CD14-positive monocyte (primary cell): ENCODE measurements around the gene ECM1. TPM values are rescaled to one million over a fixed set of nuclear protein-coding genes. Genes with fewer than 3 reads are reported as not detected.

ENCODE experiments used
- DNase-seq, 3 donors: peaks; one replicate each; pipeline ENCODE4 v3.0.0-alpha.2; 2011 to 2022
- H2AFZ ChIP-seq: 2 replicates; pipeline ENCODE4 v1.6.0; 2012; ENCODE audit warnings: mild to moderate bottlenecking, low read depth, low read length, inconsistent platforms; ENCODE audit not compliant: insufficient read depth, poor library complexity, severe bottlenecking
- H3K27ac ChIP-seq, 2 donors: 1 replicate in 1 of 2; 2 replicates in 1 of 2; pipeline ENCODE4 v1.5.1; 2012 to 2013; ENCODE audit warnings: low read length in 2 of 2, control low read depth in 1 of 2, inconsistent platforms in 1 of 2, low read depth in 1 of 2, mild to moderate bottlenecking in 1 of 2
- H3K27me3 ChIP-seq, 2 donors: one replicate each; pipeline versions ENCODE4 v1.6.0 to v1.6.1; 2011 to 2013; ENCODE audit warnings: low read length in 2 of 2; ENCODE audit not compliant: control insufficient read depth in 2 of 2, insufficient read depth in 2 of 2
- H3K36me3 ChIP-seq, 2 donors: replicated peaks in 1 of 2; 1 replicate in 1 of 2; 2 replicates in 1 of 2; pipeline versions ENCODE4 v1.5.1 to v1.6.1; 2012 to 2013; ENCODE audit warnings: low read length in 2 of 2, control low read depth in 1 of 2, inconsistent platforms in 1 of 2, mild to moderate bottlenecking in 1 of 2; ENCODE audit not compliant: insufficient read depth in 2 of 2, control insufficient read depth in 1 of 2
- H3K4me1 ChIP-seq, 2 donors: 1 replicate in 1 of 2; 2 replicates in 1 of 2; pipeline versions ENCODE4 v1.5.1 to v1.6.1; 2012 to 2013; ENCODE audit warnings: low read length in 2 of 2, control low read depth in 1 of 2, inconsistent platforms in 1 of 2, mild to moderate bottlenecking in 1 of 2, moderate library complexity in 1 of 2; ENCODE audit not compliant: insufficient read depth in 2 of 2, control insufficient read depth in 1 of 2
- H3K4me2 ChIP-seq: replicated peaks from 2 replicates; pipeline ENCODE3; 2012; ENCODE audit warnings: low read length, moderate library complexity, mild to moderate bottlenecking; ENCODE audit not compliant: poor library complexity, severe bottlenecking; ENCODE audit errors: extremely low read depth
- H3K4me3 ChIP-seq, 3 experiments: fragments of 200-600 bp in 1 of 3; sonication (generic) in 1 of 3; replicated peaks in 1 of 3; 1 replicate in 2 of 3; 2 replicates in 1 of 3; pipeline ENCODE4 v1.5.1; 2011 to 2013; ENCODE audit warnings: low read length in 3 of 3, mild to moderate bottlenecking in 3 of 3, control low read depth in 2 of 3, low read depth in 2 of 3, inconsistent platforms in 1 of 3, moderate library complexity in 1 of 3
- H3K79me2 ChIP-seq: 2 replicates; pipeline ENCODE4 v1.6.0; 2012; ENCODE audit warnings: mild to moderate bottlenecking, control low read depth, inconsistent platforms, low read length, moderate library complexity; ENCODE audit not compliant: insufficient read depth
- H3K9ac ChIP-seq: 2 replicates; pipeline ENCODE4 v1.6.0; 2017; ENCODE audit warnings: low read length, mild to moderate bottlenecking; ENCODE audit not compliant: insufficient read depth, poor library complexity, severe bottlenecking
- H3K9me3 ChIP-seq, 2 donors: replicated peaks in 1 of 2; 1 replicate in 1 of 2; 2 replicates in 1 of 2; pipeline versions ENCODE4 v1.5.1 to v1.6.1; 2012 to 2013; ENCODE audit warnings: low read length in 2 of 2, control low read depth in 1 of 2; ENCODE audit not compliant: control insufficient read depth in 1 of 2, insufficient read depth in 1 of 2
- H4K20me1 ChIP-seq: 2 replicates; pipeline ENCODE4 v1.6.0; 2012; ENCODE audit warnings: mild to moderate bottlenecking, low read length, control low read depth, moderate library complexity; ENCODE audit not compliant: insufficient read depth
- H3K27ac Mint-ChIP-seq, 7 donors: one replicate each; pipeline ENCODE4 v1.8.0; 2020; ENCODE audit warnings: mild to moderate bottlenecking in 7 of 7, mixed read lengths in 7 of 7, moderate library complexity in 6 of 7, inconsistent platforms in 2 of 7
- H3K27me3 Mint-ChIP-seq, 3 donors: one replicate each; pipeline ENCODE4 v1.8.0; 2021 to 2022; ENCODE audit warnings: low read depth in 3 of 3, mild to moderate bottlenecking in 3 of 3, mixed read lengths in 3 of 3, moderate library complexity in 3 of 3, inconsistent platforms in 1 of 3
- H3K36me3 Mint-ChIP-seq, 2 donors: one replicate each; pipeline ENCODE4 v1.8.0; 2020; ENCODE audit warnings: mixed read lengths in 2 of 2, inconsistent platforms in 1 of 2, mild to moderate bottlenecking in 1 of 2
- H3K4me1 Mint-ChIP-seq: one replicate; pipeline ENCODE4 v1.8.0; 2020; ENCODE audit warnings: mild to moderate bottlenecking, mixed read lengths
- H3K4me3 Mint-ChIP-seq, 2 donors: one replicate each; pipeline ENCODE4 v1.8.0; 2020; ENCODE audit warnings: mild to moderate bottlenecking in 2 of 2, mixed read lengths in 2 of 2, moderate library complexity in 1 of 2
- H3K9me3 Mint-ChIP-seq, 7 donors: one replicate each; pipeline ENCODE4 v1.8.0; 2020 to 2022; ENCODE audit warnings: mixed read lengths in 7 of 7, mild to moderate bottlenecking in 6 of 7, moderate library complexity in 6 of 7, inconsistent platforms in 2 of 7
- WGBS: methylation state at CpG from one replicate; pipeline ENCODE4 v1.1.5; 2013; ENCODE audit warnings: missing lambda C conversion rate; ENCODE audit not compliant: insufficient coverage; 5-methylcytosine and 5-hydroxymethylcytosine counted together
- intact Hi-C, 2 donors: fragments of 100-400 bp; cut with micrococcal nuclease; formaldehyde crosslinking; loops; one replicate each; pipeline versions ENCODE4 v1.15.0 to v1.15.1; 2023
- polyA plus RNA-seq, 3 donors: library from polyadenylated mRNA; depleted of rRNA in 1 of 3; unstranded in 2 of 3; stranded (reverse) in 1 of 3; fragments of 300-500 nt in 2 of 3; fragments of >200 nt in 1 of 3; fragmentation: Illumina TruSeq in 2 of 3; gene quantifications; 1 replicate in 2 of 3; 2 replicates in 1 of 3; pipeline ENCODE4 v1.2.3, GENCODE V29; 2012 to 2021
- TF ChIP-seq, protein P1 (sequence below): fragments of 200-600 bp; IDR thresholded peaks from one replicate; pipeline ENCODE4 v1.8.0; 2022; ENCODE audit warnings: antibody characterized with exemption, mild to moderate bottlenecking

ECM1 gene
- polyA plus RNA-seq, 3 donors = 1.0 TPM; not detected in 2

DNA sequence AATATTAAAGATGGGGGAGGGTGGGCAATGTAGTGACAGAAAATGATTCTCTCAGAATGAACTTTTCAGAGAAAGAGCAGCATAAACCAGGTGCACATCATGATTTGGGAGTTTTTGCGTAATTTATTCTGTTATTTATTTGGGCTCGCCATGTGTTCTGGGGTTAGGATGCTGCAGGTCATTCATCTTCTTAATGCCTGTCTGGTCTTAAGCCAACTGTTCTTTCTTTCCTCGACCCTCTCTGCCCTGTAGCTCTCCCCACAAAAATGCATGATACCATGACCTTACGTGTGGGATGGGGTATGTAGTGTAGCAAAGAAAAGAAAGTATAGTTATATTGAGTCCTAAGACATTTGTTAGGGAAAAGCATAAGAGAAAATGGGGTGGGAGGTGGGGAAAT, 33.0 kb upstream of the ECM1 start:
- H3K36me3 Mint-ChIP-seq = peaks cover 33 to 38% of the 10 kb centered on the region in 2 donors
- no CpG with 5 or more reads among the region's 4 CpGs for WGBS

GRCh38 chr1:150476754-150477153, 31.2 kb upstream of the ECM1 start:
- DNase-seq = no peak
- Histone ChIP-seq H4K20me1 (no peaks in the 10 kb centered on the region), H3K27ac (no peak overlapping the region), H3K4me2 (no peak overlapping the region), H3K4me3 (no peak overlapping the region), H3K36me3 (peaks cover 18 to 24% of the 10 kb centered on the region in 2 donors), H3K4me1 (no peaks in the 10 kb centered on the region), H3K27me3 (peaks cover 0 to 2% of the 10 kb centered on the region in 2 donors), H3K9ac (no peak overlapping the region), H3K9me3 (no peaks in the 10 kb centered on the region), H3K79me2 (no peaks in the 10 kb centered on the region), H2AFZ (no peak overlapping the region)
- no CpG with 5 or more reads among the region's 3 CpGs for WGBS
- no peak overlapping the region for H3K4me3 Mint-ChIP-seq
- H3K4me1 Mint-ChIP-seq = no peaks in the 10 kb centered on the region
- intact Hi-C loops = no loop called here
- TF ChIP-seq, protein P1, sequence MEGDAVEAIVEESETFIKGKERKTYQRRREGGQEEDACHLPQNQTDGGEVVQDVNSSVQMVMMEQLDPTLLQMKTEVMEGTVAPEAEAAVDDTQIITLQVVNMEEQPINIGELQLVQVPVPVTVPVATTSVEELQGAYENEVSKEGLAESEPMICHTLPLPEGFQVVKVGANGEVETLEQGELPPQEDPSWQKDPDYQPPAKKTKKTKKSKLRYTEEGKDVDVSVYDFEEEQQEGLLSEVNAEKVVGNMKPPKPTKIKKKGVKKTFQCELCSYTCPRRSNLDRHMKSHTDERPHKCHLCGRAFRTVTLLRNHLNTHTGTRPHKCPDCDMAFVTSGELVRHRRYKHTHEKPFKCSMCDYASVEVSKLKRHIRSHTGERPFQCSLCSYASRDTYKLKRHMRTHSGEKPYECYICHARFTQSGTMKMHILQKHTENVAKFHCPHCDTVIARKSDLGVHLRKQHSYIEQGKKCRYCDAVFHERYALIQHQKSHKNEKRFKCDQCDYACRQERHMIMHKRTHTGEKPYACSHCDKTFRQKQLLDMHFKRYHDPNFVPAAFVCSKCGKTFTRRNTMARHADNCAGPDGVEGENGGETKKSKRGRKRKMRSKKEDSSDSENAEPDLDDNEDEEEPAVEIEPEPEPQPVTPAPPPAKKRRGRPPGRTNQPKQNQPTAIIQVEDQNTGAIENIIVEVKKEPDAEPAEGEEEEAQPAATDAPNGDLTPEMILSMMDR = no peak
- peaks cover 16 to 19% of the 10 kb centered on the region in 2 donors for H3K36me3 Mint-ChIP-seq
- H3K27me3 Mint-ChIP-seq = peaks cover 0 to 4% (median 3%) of the 10 kb centered on the region in 3 donors
- H3K27ac Mint-ChIP-seq = peak overlapping the region in 1 of 7 donors; percentile 8
- H3K9me3 Mint-ChIP-seq = peaks cover 0 to 1% (median 0%) of the 10 kb centered on the region in 7 donors

More for the DNA sequence above, 33.0 kb upstream of the ECM1 start:
- Histone ChIP-seq H3K79me2 (no peaks in the 10 kb centered on the region), H3K4me1 (no peaks in the 10 kb centered on the region), H3K9me3 (no peaks in the 10 kb centered on the region), H3K4me3 (no peak overlapping the region), H3K4me2 (no peak overlapping the region), H3K27me3 (peaks cover 0 to 2% of the 10 kb centered on the region in 2 donors), H2AFZ (no peak overlapping the region), H3K36me3 (peaks cover 36 to 43% of the 10 kb centered on the region in 2 donors), H4K20me1 (no peaks in the 10 kb centered on the region), H3K27ac (no peak overlapping the region), H3K9ac (no peak overlapping the region)
- no peak for DNase-seq
- no peaks in the 10 kb centered on the region for H3K9me3 Mint-ChIP-seq
- peak overlapping the region in 1 of 7 donors; percentile 28 for H3K27ac Mint-ChIP-seq
- peaks cover 0 to 2% (median 0%) of the 10 kb centered on the region in 3 donors for H3K27me3 Mint-ChIP-seq
- TF ChIP-seq, protein P1 = no peak
- no peak overlapping the region for H3K4me3 Mint-ChIP-seq
- intact Hi-C loops = no loop called here
- no peaks in the 10 kb centered on the region for H3K4me1 Mint-ChIP-seq
